ENCODE results near the gene RHAG.

The RHAG gene

DNA sequence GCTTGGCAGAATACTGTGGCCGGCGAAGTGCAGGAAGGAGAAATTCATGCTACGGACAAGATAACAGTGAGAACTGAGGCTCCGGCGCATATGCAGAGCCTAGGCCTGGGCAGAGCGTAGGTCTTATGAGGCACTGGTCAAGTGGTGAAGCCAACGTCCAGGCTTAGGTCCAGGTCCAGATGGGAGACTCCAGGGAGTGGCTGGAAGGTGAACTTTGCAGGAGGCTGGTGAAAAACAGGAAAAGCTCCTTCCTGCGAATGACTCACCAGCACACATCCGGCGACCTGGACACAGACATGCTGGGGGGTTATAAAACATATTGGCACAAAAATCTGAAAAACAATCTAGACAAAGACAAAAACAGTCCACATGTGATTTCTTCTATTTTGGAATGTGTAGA, 70.8 kb downstream of the RHAG start:
- in situ Hi-C loops (cut with MboI; ENCODE audit: low sequenced_read_pairs), result no loop called here
- no peaks in the 10 kb centered on the region for H3K4me1 ChIP-seq
- no peak for DNase-seq (ENCODE audit: low spot score in 2 of 2)
- no peaks in the 10 kb centered on the region for H3K36me3 ChIP-seq (replicated peaks)
- no peak overlapping the region for H3K4me3 ChIP-seq
- H3K9me3 ChIP-seq, result no peaks in the 10 kb centered on the region
- no peaks in the 10 kb centered on the region for H3K27me3 ChIP-seq (ENCODE audit: low read depth)

- in situ Hi-C loops (cut with MboI; ENCODE audit: low sequenced_read_pairs), result no loop called here
- DNase-seq (ENCODE audit: low spot score in 2 of 2), result no peak
- no peaks in the 10 kb centered on the region for H3K27me3 ChIP-seq (ENCODE audit: low read depth)
- no peak overlapping the region for H3K4me3 ChIP-seq
- no peaks in the 10 kb centered on the region for H3K36me3 ChIP-seq (replicated peaks)
- H3K4me1 ChIP-seq, result no peaks in the 10 kb centered on the region
- H3K9me3 ChIP-seq, result no peaks in the 10 kb centered on the region
Observed at GRCh38 chr6:49565261-49565660, 71.4 kb downstream of the RHAG start.

- no peaks in the 10 kb centered on the region for H3K27me3 ChIP-seq (ENCODE audit: low read depth)
- H3K9me3 ChIP-seq, result no peaks in the 10 kb centered on the region
Observed at GRCh38 chr6:49564552-49564951, 72.1 kb downstream of the RHAG start.

DNA sequence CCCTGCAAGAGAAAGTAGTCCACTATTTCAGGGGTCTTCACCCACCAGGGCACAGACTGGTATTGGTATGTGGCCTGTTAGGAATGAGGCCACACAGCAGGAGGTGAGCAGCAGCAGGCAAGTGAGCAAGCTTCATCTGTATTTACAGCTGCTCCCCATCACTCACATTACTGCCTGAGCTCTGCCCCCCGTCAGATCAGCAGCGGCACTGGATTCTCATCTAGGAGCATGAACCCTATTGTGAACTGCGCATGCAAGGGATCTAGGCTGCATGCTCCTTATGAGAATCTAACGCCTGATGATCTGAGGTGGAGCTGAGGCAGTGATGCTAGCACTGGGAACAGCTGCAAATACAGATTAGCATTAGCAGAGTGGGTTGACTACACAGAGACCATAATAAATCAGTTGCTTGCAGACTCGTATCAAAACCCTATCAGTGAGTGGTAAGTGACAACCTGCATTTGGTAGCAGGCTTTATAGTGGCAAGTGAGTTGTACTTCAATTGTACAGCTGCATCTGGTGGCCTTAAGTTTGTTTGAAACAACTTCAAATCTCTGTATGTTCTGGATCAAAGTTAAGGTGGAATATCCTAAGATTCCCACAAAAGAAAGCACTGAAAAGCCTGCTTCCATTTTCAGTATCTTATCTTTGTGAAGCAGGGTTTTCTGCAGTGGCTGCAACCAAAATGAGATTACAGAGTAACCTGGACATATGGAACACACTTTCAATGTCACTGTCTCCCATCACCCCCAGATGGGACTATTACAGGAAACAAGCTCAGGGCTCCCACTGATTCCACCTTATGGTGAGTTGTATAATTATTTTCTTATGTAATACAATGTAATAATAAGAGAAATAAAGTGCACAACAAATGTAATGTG, 73.4 kb downstream of the RHAG start:
- no peak overlapping the region for H3K4me3 ChIP-seq
- in situ Hi-C loops (cut with MboI; ENCODE audit: low sequenced_read_pairs), result no loop called here
- no peaks in the 10 kb centered on the region for H3K9me3 ChIP-seq
- no peaks in the 10 kb centered on the region for H3K4me1 ChIP-seq
- no peaks in the 10 kb centered on the region for H3K27me3 ChIP-seq (ENCODE audit: low read depth)
- H3K36me3 ChIP-seq (replicated peaks), result no peaks in the 10 kb centered on the region
- no peak for DNase-seq (ENCODE audit: low spot score in 2 of 2)

More at GRCh38 chr6:49564552-49564951, 72.1 kb downstream of the RHAG start:
- no peaks in the 10 kb centered on the region for H3K4me1 ChIP-seq
- no peaks in the 10 kb centered on the region for H3K36me3 ChIP-seq (replicated peaks)
- no peak overlapping the region for H3K4me3 ChIP-seq
- in situ Hi-C loops (cut with MboI; ENCODE audit: low sequenced_read_pairs), result no loop called here
- no peak for DNase-seq (ENCODE audit: low spot score in 2 of 2)

DNA sequence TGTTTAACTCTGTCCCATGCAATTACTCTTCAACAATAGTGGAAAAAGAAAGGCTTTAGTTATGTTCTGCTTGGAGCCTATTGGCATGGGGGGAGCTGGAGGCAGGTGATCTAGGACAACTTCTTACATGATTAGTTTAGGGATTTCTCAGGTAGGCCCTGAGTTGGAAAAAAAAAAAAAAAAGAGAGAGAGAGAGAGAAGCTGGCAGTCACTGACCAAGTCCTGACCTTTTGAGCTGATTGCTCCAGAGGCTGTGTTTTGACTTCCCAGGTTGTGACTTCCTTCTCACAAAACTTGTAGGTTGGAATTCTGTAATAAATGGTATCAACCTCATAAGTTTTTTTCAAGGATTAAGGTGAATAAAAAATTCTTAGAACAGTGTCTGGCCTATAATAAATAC, 78.4 kb downstream of the RHAG start:
- peaks cover 18% of the 10 kb centered on the region for H3K4me1 ChIP-seq
- H3K27me3 ChIP-seq (ENCODE audit: low read depth), result no peaks in the 10 kb centered on the region
- H3K4me3 ChIP-seq, result no peak overlapping the region
- no peak for DNase-seq (ENCODE audit: low spot score in 2 of 2)
- no peaks in the 10 kb centered on the region for H3K9me3 ChIP-seq
- in situ Hi-C loops (cut with MboI; ENCODE audit: low sequenced_read_pairs), result no loop called here
- no peaks in the 10 kb centered on the region for H3K36me3 ChIP-seq (replicated peaks)

- in situ Hi-C loops (cut with MboI; ENCODE audit: low sequenced_read_pairs), result no loop called here
- H3K36me3 ChIP-seq (replicated peaks), result no peaks in the 10 kb centered on the region
- no peak overlapping the region for H3K4me3 ChIP-seq
- H3K4me1 ChIP-seq, result peaks cover 29% of the 10 kb centered on the region
- no peaks in the 10 kb centered on the region for H3K27me3 ChIP-seq (ENCODE audit: low read depth)
- DNase-seq (ENCODE audit: low spot score in 2 of 2), result no peak
- no peaks in the 10 kb centered on the region for H3K9me3 ChIP-seq
Observed at GRCh38 chr6:49557177-49557576, 79.5 kb downstream of the RHAG start.

DNA sequence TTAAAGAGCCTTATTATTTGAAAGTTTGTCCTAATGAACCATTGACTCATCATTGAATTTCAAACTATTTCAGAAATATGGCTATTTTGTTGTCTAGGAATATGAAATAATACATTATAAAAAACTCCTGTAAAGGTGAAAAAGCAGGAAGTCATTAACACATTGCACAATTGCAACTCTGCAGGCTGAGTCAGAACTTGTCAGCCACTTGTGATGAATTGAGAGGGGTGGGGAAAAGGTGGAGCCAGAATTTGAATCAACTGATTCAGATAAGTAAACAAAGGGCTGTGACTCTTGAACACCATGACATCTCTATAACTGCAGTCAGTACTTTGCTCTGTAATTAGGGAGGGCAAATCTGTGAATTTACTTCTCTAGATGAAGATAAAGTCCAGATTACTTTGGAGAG, 80.2 kb downstream of the RHAG start:
- H3K36me3 ChIP-seq (replicated peaks), result no peaks in the 10 kb centered on the region
- peak; percentile 32 to 59 for DNase-seq (ENCODE audit: low spot score in 2 of 2)
- no peaks in the 10 kb centered on the region for H3K9me3 ChIP-seq
- no peaks in the 10 kb centered on the region for H3K27me3 ChIP-seq (ENCODE audit: low read depth)
- in situ Hi-C loops (cut with MboI; ENCODE audit: low sequenced_read_pairs), result no loop called here
- H3K4me3 ChIP-seq, result no peak overlapping the region
- H3K4me1 ChIP-seq, result peaks cover 32% of the 10 kb centered on the region

DNA sequence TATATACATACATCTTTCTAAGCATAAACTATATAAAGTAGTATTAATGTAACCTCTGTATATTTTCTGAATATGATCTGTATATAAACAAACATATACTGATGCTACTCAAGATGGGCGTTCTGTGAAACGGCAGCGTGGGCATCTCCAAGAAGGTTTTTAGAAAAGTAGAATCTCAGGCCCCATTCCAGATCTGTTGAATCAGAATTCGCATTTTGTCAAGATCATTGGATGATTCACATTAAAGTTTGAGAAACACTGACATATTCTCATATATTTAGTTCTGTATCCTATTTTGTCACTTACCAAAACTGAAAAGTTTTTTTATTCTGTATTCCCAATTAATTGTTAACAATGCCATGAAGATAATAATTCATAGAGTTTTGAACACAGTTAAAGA, 80.7 kb downstream of the RHAG start:
- Histone ChIP-seq H3K36me3 (replicated peaks) (no peaks in the 10 kb centered on the region), H3K27me3 (ENCODE audit: low read depth) (no peaks in the 10 kb centered on the region), H3K9me3 (no peaks in the 10 kb centered on the region), H3K4me1 (peaks cover 32% of the 10 kb centered on the region), H3K4me3 (no peak overlapping the region)
- in situ Hi-C loops (cut with MboI; ENCODE audit: low sequenced_read_pairs), result no loop called here
- DNase-seq (ENCODE audit: low spot score in 2 of 2), result no peak

Data from HAP-1 (cell line).